Measurements from ENCODE around the gene TMX3.

TMX3 gene

GRCh38 chr18:68693091-68693815, 21.7 kb downstream of the TMX3 start:
- no peak for TF ChIP-seq GATA2 (IDR thresholded peaks at IDR 0.05; ENCODE audit: low read depth, low read length)
- no peak for TF ChIP-seq GATA3 (IDR thresholded peaks at IDR 0.05; ENCODE audit: low read depth, low read length)

- TF ChIP-seq GATA2 (IDR thresholded peaks at IDR 0.05; ENCODE audit: low read depth, low read length): no peak
- TF ChIP-seq GATA3 (IDR thresholded peaks at IDR 0.05; ENCODE audit: low read depth, low read length): no peak
Observed at GRCh38 chr18:68679528-68679927, 35.4 kb downstream of the TMX3 start.

- TF ChIP-seq GATA3 (IDR thresholded peaks at IDR 0.05; ENCODE audit: low read depth, low read length) (no peak), GATA2 (IDR thresholded peaks at IDR 0.05; ENCODE audit: low read depth, low read length) (no peak)
Observed at GRCh38 chr18:68676913-68677312, 38.0 kb downstream of the TMX3 start.

- TF ChIP-seq GATA2 (IDR thresholded peaks at IDR 0.05; ENCODE audit: low read depth, low read length): no peak
- no peak for TF ChIP-seq GATA3 (IDR thresholded peaks at IDR 0.05; ENCODE audit: low read depth, low read length)
Observed at GRCh38 chr18:68667121-68667520, 47.8 kb downstream of the TMX3 start.

- TF ChIP-seq GATA2 (IDR thresholded peaks at IDR 0.05; ENCODE audit: low read depth, low read length) (no peak), GATA3 (IDR thresholded peaks at IDR 0.05; ENCODE audit: low read depth, low read length) (no peak)
Observed at GRCh38 chr18:68666381-68666780, 48.5 kb downstream of the TMX3 start.

GRCh38 chr18:68665628-68666027, 49.3 kb downstream of the TMX3 start:
- TF ChIP-seq GATA3 (IDR thresholded peaks at IDR 0.05; ENCODE audit: low read depth, low read length): no peak
- TF ChIP-seq GATA2 (IDR thresholded peaks at IDR 0.05; ENCODE audit: low read depth, low read length): no peak

GRCh38 chr18:68662754-68663153, 52.2 kb downstream of the TMX3 start:
- TF ChIP-seq GATA3 (IDR thresholded peaks at IDR 0.05; ENCODE audit: low read depth, low read length) (no peak), GATA2 (IDR thresholded peaks at IDR 0.05; ENCODE audit: low read depth, low read length) (no peak)

GRCh38 chr18:68660354-68661183, 54.3 kb downstream of the TMX3 start:
- no peak for TF ChIP-seq GATA3 (IDR thresholded peaks at IDR 0.05; ENCODE audit: low read depth, low read length)
- TF ChIP-seq GATA2 (IDR thresholded peaks at IDR 0.05; ENCODE audit: low read depth, low read length): no peak

- TF ChIP-seq GATA2 (IDR thresholded peaks at IDR 0.05; ENCODE audit: low read depth, low read length) (no peak), GATA3 (IDR thresholded peaks at IDR 0.05; ENCODE audit: low read depth, low read length) (no peak)
Observed at GRCh38 chr18:68648191-68648590, 66.7 kb downstream of the TMX3 start.

- no peak for TF ChIP-seq GATA2 (IDR thresholded peaks at IDR 0.05; ENCODE audit: low read depth, low read length)
- TF ChIP-seq GATA3 (IDR thresholded peaks at IDR 0.05; ENCODE audit: low read depth, low read length): no peak
Observed at GRCh38 chr18:68642003-68642402, 72.9 kb downstream of the TMX3 start.

GRCh38 chr18:68640861-68641260, 74.0 kb downstream of the TMX3 start:
- TF ChIP-seq GATA3 (IDR thresholded peaks at IDR 0.05; ENCODE audit: low read depth, low read length): no peak
- no peak for TF ChIP-seq GATA2 (IDR thresholded peaks at IDR 0.05; ENCODE audit: low read depth, low read length)

- TF ChIP-seq GATA3 (IDR thresholded peaks at IDR 0.05; ENCODE audit: low read depth, low read length) (no peak), GATA2 (IDR thresholded peaks at IDR 0.05; ENCODE audit: low read depth, low read length) (no peak)
Observed at GRCh38 chr18:68638613-68639012, 76.3 kb downstream of the TMX3 start.

- no peak for TF ChIP-seq GATA3 (IDR thresholded peaks at IDR 0.05; ENCODE audit: low read depth, low read length)
- TF ChIP-seq GATA2 (IDR thresholded peaks at IDR 0.05; ENCODE audit: low read depth, low read length): no peak
Observed at GRCh38 chr18:68627812-68628211, 87.1 kb downstream of the TMX3 start.
